ENCODE data around the gene MECR. TPM values are rescaled to one million over a fixed set of nuclear protein-coding genes. Genes with fewer than 3 reads are reported as not detected.

MECR gene
- total and polyA plus RNA-seq, 7 experiments from 2014 or later = 8.6 to 24.4 (median 17.6) TPM

DNA sequence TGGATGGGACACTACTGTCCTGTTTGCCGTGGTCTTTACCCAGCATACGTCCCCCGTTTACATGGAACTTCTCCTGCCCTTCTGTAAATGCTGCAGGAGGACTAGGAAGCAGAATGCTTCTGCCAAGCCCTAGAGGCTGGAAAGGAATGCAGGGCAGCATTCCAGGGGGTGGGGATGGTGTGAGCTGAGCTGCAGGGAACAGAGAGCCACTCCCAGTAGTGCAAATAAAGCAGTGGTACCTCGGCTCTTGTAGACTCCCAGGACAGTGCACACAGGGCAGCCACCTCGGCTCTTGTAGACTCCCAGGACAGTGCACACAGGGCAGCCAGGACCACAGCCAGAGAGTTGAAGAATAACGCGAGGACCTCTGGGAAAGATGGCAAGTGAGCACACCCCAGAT, 41.0 kb upstream of the MECR start:
- CTCF ChIA-PET = no interaction called here
- intact Hi-C loops (cut with micrococcal nuclease) = no loop called here
- POLR2A ChIA-PET = no interaction called here
- no peak for DNase-seq
- H3K27me3 Mint-ChIP-seq = peaks cover 47 to 61% (median 50%) of the 10 kb centered on the region in 5 donors
- no peaks in the 10 kb centered on the region for H3K9me3 Mint-ChIP-seq
- H3K4me1 Mint-ChIP-seq = peaks cover 0 to 4% (median 0%) of the 10 kb centered on the region in 7 donors
- H3K4me3 ChIP-seq (ENCODE audit: low read length) = no peak overlapping the region
- no peaks in the 10 kb centered on the region for H3K9me3 ChIP-seq (ENCODE audit: control insufficient read depth in 2 of 3, low read length in 3 of 3)
- no peak overlapping the region for H3K27ac Mint-ChIP-seq
- no peak overlapping the region for H3K4me3 Mint-ChIP-seq
- H3K27me3 ChIP-seq (ENCODE audit: control insufficient read depth in 2 of 2, insufficient read depth in 2 of 2, low read length in 2 of 2) = peaks cover 0 to 3% of the 10 kb centered on the region in 2 donors
- ATAC-seq = no peak
- no peak overlapping the region for H3K27ac ChIP-seq (ENCODE audit: low read depth, low read length)
- H3K4me1 ChIP-seq (ENCODE audit: control insufficient read depth in 2 of 2, insufficient read depth in 2 of 2, low read length in 2 of 2) = no peaks in the 10 kb centered on the region
- H3K36me3 Mint-ChIP-seq = peaks cover 0 to under 1% (median 0%) of the 10 kb centered on the region in 5 donors
- H3K36me3 ChIP-seq (ENCODE audit: control insufficient read depth in 2 of 3, insufficient read depth in 3 of 3, low read length in 3 of 3) = no peaks in the 10 kb centered on the region

DNA sequence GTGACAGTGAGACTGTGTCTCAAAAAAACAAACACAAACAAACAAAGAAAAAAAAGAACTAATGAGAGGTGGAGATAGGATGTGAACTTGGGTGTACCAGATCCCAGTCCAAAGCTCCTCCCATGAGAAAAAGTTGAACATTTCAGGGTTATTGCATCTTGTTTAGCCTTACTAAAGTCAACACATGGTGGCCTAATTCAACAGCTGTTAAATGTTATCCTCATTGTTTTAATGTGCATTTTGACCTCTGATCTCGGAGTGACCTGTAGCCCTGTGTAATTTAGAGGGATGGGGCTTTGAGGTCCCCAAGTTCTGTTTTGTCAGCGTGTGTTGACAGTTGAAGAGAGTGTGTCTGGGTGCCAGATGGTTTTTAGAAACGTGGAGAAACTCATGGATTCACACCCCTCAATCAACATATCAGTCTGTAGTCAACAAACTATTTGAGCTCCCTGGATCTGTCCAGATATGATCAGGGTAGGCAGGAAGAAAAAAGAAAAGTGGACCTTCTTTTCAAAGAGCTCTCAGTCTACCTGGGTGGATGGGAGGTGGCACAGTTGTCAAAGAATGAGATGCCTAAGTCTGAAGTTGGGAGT, 40.3 kb upstream of the MECR start:
- H3K4me1 ChIP-seq (ENCODE audit: control insufficient read depth in 2 of 2, insufficient read depth in 2 of 2, low read length in 2 of 2) = no peaks in the 10 kb centered on the region
- Mint-ChIP-seq H3K9me3 (no peaks in the 10 kb centered on the region), H3K4me1 (peaks cover 0 to 4% (median 0%) of the 10 kb centered on the region in 7 donors), H3K27ac (no peak overlapping the region), H3K27me3 (peaks cover 53 to 68% (median 57%) of the 10 kb centered on the region in 5 donors), H3K36me3 (peaks cover 0 to 4% (median 0%) of the 10 kb centered on the region in 5 donors), H3K4me3 (no peak overlapping the region)
- ATAC-seq (no peak), DNase-seq (no peak)
- H3K4me3 ChIP-seq (ENCODE audit: low read length) = no peak overlapping the region
- ChIA-PET CTCF (no interaction called here), POLR2A (no interaction called here)
- peaks cover 0 to 9% of the 10 kb centered on the region in 2 donors for H3K27me3 ChIP-seq (ENCODE audit: control insufficient read depth in 2 of 2, insufficient read depth in 2 of 2, low read length in 2 of 2)
- H3K27ac ChIP-seq (ENCODE audit: low read depth, low read length) = no peak overlapping the region
- intact Hi-C loops (cut with micrococcal nuclease) = no loop called here
- no peaks in the 10 kb centered on the region for H3K36me3 ChIP-seq (ENCODE audit: control insufficient read depth in 2 of 3, insufficient read depth in 3 of 3, low read length in 3 of 3)
- H3K9me3 ChIP-seq (ENCODE audit: control insufficient read depth in 2 of 3, low read length in 3 of 3) = no peaks in the 10 kb centered on the region

DNA sequence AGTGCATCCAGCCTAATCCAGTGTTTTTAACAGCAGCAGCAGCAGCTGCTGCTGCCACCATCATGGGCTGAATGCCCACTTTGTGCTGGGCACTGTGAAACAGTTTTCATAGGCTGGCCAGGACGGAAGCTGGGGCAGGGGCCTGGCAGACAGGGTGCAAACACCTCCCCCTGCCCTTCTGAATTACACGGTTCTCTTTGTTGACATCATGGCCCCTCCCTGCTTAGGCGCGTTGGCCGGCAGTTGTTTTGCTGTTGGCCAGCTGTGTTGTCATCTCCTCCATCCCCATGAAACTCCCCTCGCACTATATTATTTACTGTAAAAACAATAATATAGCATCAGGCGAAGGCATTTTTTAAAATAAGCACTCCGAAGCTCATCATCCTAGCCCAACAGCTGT, 38.6 kb upstream of the MECR start:
- intact Hi-C loops (cut with micrococcal nuclease) = no loop called here
- Histone ChIP-seq H3K4me3 (ENCODE audit: low read length) (no peak overlapping the region), H3K4me1 (ENCODE audit: control insufficient read depth in 2 of 2, insufficient read depth in 2 of 2, low read length in 2 of 2) (no peaks in the 10 kb centered on the region), H3K9me3 (ENCODE audit: control insufficient read depth in 2 of 3, low read length in 3 of 3) (no peaks in the 10 kb centered on the region), H3K27ac (ENCODE audit: low read depth, low read length) (no peak overlapping the region), H3K27me3 (ENCODE audit: control insufficient read depth in 2 of 2, insufficient read depth in 2 of 2, low read length in 2 of 2) (peaks cover 0 to 9% of the 10 kb centered on the region in 2 donors), H3K36me3 (ENCODE audit: control insufficient read depth in 2 of 3, insufficient read depth in 3 of 3, low read length in 3 of 3) (no peaks in the 10 kb centered on the region)
- DNase-seq (no peak), ATAC-seq (no peak)
- ChIA-PET CTCF (no interaction called here), POLR2A (interaction anchor here (0.6 kb wide), 1 partner anchor 633 kb away, joined by 3 read pairs; no protein-coding TSS in a partner anchor)
- no peak overlapping the region for H3K4me3 Mint-ChIP-seq
- peaks cover 0 to 4% (median 0%) of the 10 kb centered on the region in 7 donors for H3K4me1 Mint-ChIP-seq
- no peak overlapping the region for H3K27ac Mint-ChIP-seq
- peaks cover 0 to 4% (median 0%) of the 10 kb centered on the region in 5 donors for H3K36me3 Mint-ChIP-seq
- H3K9me3 Mint-ChIP-seq = peaks cover 0 to 4% (median 0%) of the 10 kb centered on the region in 11 donors
- H3K27me3 Mint-ChIP-seq = peaks cover 65 to 78% (median 70%) of the 10 kb centered on the region in 5 donors

DNA sequence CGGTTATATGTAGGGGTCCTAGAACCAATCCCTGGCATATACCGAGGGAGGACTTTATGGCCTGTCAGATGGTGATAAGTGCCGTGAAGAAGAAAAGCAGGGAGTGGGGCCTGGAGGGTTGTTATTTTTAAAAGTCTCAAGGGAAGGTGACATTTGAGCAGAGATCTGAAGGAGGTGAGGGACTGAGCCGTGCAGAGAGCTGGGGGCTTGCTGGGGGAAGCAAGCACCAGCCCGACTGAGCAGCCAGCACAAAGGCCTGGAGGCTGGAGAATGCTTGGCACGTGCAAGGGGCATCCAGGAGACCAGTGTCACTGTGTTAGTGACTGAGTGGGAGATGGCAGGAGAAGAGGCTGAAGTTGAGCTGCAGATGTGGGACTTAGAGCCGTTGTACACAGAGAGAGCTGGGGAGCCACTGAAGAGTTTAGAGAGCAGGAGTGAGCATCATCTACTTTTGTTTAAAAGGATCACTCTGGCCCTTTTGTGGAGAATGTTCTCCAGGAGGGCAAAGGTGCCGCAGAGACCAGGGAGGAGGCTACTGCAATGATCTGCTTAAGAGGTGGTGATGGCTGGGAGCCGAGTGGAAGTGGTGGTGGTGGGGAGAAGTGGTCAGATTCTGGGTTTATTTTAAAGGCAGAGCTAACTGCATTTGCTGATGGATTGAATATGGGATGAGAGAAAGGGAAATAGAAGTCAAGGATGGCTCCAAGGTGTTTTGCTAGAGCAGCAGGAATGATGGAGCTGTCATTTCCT, 36.8 kb upstream of the MECR start:
- Histone ChIP-seq H3K4me3 (ENCODE audit: low read length) (no peak overlapping the region), H3K27me3 (ENCODE audit: control insufficient read depth in 2 of 2, insufficient read depth in 2 of 2, low read length in 2 of 2) (peaks cover 0 to 9% of the 10 kb centered on the region in 2 donors), H3K9me3 (ENCODE audit: control insufficient read depth in 2 of 3, low read length in 3 of 3) (no peaks in the 10 kb centered on the region), H3K4me1 (ENCODE audit: control insufficient read depth in 2 of 2, insufficient read depth in 2 of 2, low read length in 2 of 2) (no peaks in the 10 kb centered on the region), H3K27ac (ENCODE audit: low read depth, low read length) (no peak overlapping the region), H3K36me3 (ENCODE audit: control insufficient read depth in 2 of 3, insufficient read depth in 3 of 3, low read length in 3 of 3) (no peaks in the 10 kb centered on the region)
- Mint-ChIP-seq H3K27me3 (peaks cover 66 to 77% (median 73%) of the 10 kb centered on the region in 5 donors), H3K4me1 (peaks cover 0 to 4% (median 0%) of the 10 kb centered on the region in 7 donors), H3K36me3 (peaks cover 0 to 4% (median 0%) of the 10 kb centered on the region in 5 donors), H3K27ac (no peak overlapping the region), H3K9me3 (peaks cover 0 to 8% (median 0%) of the 10 kb centered on the region in 11 donors), H3K4me3 (no peak overlapping the region)
- no peak for ATAC-seq
- no peak for DNase-seq
- POLR2A ChIA-PET = no interaction called here
- intact Hi-C loops (cut with micrococcal nuclease) = no loop called here
- CTCF ChIA-PET = no interaction called here

DNA sequence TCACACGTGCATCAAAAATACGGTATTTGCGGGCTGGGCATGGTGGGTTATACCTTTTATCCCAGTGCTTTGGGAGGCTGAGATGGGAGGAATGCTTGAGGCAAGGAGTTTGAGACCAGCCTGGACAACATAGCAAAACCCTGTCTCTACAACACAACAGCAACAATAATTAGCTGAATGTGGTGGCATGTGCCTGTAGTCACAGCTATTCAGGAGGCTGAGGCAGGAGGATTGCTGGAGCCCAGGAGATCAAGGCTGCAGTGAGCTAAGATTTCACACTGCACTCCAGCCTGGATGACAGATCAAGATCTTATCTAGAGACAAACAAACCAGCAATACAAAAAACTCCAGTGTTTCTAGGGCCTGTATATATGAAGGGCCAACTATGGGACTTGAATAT, 36.2 kb upstream of the MECR start:
- Mint-ChIP-seq H3K27me3 (peaks cover 68 to 78% (median 73%) of the 10 kb centered on the region in 5 donors), H3K9me3 (peaks cover 0 to 8% (median 0%) of the 10 kb centered on the region in 11 donors)
- CTCF ChIA-PET = no interaction called here

DNA sequence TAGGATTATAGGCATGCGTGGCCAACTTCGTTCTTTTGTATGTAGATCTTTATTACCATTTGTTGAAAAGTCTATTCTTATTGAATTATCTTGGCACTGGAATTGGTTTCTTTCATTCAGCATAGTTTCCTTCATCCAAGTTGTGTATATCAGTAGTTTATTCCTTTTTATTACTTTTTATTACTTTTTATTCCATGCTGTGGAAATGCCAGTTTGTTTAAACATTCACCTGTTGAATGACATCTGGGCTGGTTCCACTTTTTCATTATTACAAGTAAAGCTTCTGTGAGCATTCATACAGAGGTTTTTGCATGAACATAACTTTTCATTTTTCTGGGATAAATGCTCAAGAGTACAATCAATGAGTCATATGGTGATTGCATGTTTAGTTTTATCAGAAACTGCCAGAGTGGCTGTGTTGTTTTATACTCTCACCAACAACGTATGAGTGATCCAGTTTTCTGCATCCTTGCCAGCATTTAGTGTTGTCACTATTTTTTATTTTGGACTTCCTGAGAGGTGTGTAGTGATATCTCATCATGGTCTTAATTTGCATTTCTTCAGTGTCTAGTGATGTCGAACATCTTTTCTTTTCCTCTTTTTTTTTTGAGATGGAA, 34.1 kb upstream of the MECR start:
- intact Hi-C loops (cut with micrococcal nuclease) = no loop called here
- DNase-seq (no peak), ATAC-seq (no peak)
- H3K4me3 Mint-ChIP-seq = no peak overlapping the region
- Histone ChIP-seq H3K27me3 (ENCODE audit: control insufficient read depth in 2 of 2, insufficient read depth in 2 of 2, low read length in 2 of 2) (peaks cover 0 to 21% of the 10 kb centered on the region in 2 donors), H3K36me3 (ENCODE audit: control insufficient read depth in 2 of 3, insufficient read depth in 3 of 3, low read length in 3 of 3) (no peaks in the 10 kb centered on the region), H3K9me3 (ENCODE audit: control insufficient read depth in 2 of 3, low read length in 3 of 3) (no peaks in the 10 kb centered on the region), H3K4me3 (ENCODE audit: low read length) (no peak overlapping the region), H3K27ac (ENCODE audit: low read depth, low read length) (no peak overlapping the region), H3K4me1 (ENCODE audit: control insufficient read depth in 2 of 2, insufficient read depth in 2 of 2, low read length in 2 of 2) (peaks cover 0 to 2% of the 10 kb centered on the region in 2 donors)
- H3K36me3 Mint-ChIP-seq = peaks cover 0 to 4% (median 0%) of the 10 kb centered on the region in 5 donors
- peaks cover 73 to 79% (median 76%) of the 10 kb centered on the region in 5 donors for H3K27me3 Mint-ChIP-seq
- peaks cover 0 to 8% (median 6%) of the 10 kb centered on the region in 7 donors for H3K4me1 Mint-ChIP-seq
- H3K27ac Mint-ChIP-seq = no peak overlapping the region
- peaks cover 0 to 8% (median 0%) of the 10 kb centered on the region in 11 donors for H3K9me3 Mint-ChIP-seq
- POLR2A ChIA-PET = no interaction called here
- CTCF ChIA-PET = no interaction called here

More for the DNA sequence above, 36.2 kb upstream of the MECR start:
- Histone ChIP-seq H3K4me3 (ENCODE audit: low read length) (no peak overlapping the region), H3K27ac (ENCODE audit: low read depth, low read length) (no peak overlapping the region), H3K27me3 (ENCODE audit: control insufficient read depth in 2 of 2, insufficient read depth in 2 of 2, low read length in 2 of 2) (peaks cover 0 to 12% of the 10 kb centered on the region in 2 donors), H3K9me3 (ENCODE audit: control insufficient read depth in 2 of 3, low read length in 3 of 3) (no peaks in the 10 kb centered on the region), H3K4me1 (ENCODE audit: control insufficient read depth in 2 of 2, insufficient read depth in 2 of 2, low read length in 2 of 2) (no peaks in the 10 kb centered on the region), H3K36me3 (ENCODE audit: control insufficient read depth in 2 of 3, insufficient read depth in 3 of 3, low read length in 3 of 3) (no peaks in the 10 kb centered on the region)
- intact Hi-C loops (cut with micrococcal nuclease) = no loop called here
- no peak overlapping the region for H3K27ac Mint-ChIP-seq
- peaks cover 0 to 4% (median 0%) of the 10 kb centered on the region in 5 donors for H3K36me3 Mint-ChIP-seq
- no peak for ATAC-seq
- POLR2A ChIA-PET = no interaction called here
- H3K4me1 Mint-ChIP-seq = peaks cover 0 to 4% (median 0%) of the 10 kb centered on the region in 7 donors
- no peak for DNase-seq
- H3K4me3 Mint-ChIP-seq = no peak overlapping the region

All from naive thymus-derived CD4-positive, alpha-beta T cell (primary cell).